Measurements from ENCODE around the gene TXNRD2.
A peak's percentile ranks its signal among the peaks of the same experiment; 100 is the strongest.

The TXNRD2 gene

GRCh38 chr22:19979712-19980493 is 38.3 kb upstream of the TXNRD2 start:
- DNase-seq: no peak

- no peak for DNase-seq
These were observed 37.1 kb upstream of the TXNRD2 start for GRCh38 chr22:19978748-19979147.

GRCh38 chr22:19977296-19978243 is 36.0 kb upstream of the TXNRD2 start:
- DNase-seq: no peak

GRCh38 chr22:19976671-19977070 is 35.1 kb upstream of the TXNRD2 start:
- no peak for DNase-seq

GRCh38 chr22:19975707-19976035 is 34.1 kb upstream of the TXNRD2 start:
- no peak for DNase-seq

GRCh38 chr22:19974935-19975706 is 33.5 kb upstream of the TXNRD2 start:
- peak; percentile 56 for DNase-seq

GRCh38 chr22:19974268-19974861 is 32.7 kb upstream of the TXNRD2 start:
- DNase-seq: peak; percentile 91

GRCh38 chr22:19973551-19974267 is 32.1 kb upstream of the TXNRD2 start:
- DNase-seq: no peak

- DNase-seq: no peak
These were observed 31.3 kb upstream of the TXNRD2 start for GRCh38 chr22:19972652-19973550.

- no peak for DNase-seq
These were observed 30.6 kb upstream of the TXNRD2 start for GRCh38 chr22:19972251-19972650.

- no peak for DNase-seq
These were observed 29.9 kb upstream of the TXNRD2 start for GRCh38 chr22:19971276-19972124.

- no peak for DNase-seq
These were observed 29.1 kb upstream of the TXNRD2 start for GRCh38 chr22:19970479-19971275.

- DNase-seq: no peak
These were observed 28.4 kb upstream of the TXNRD2 start for GRCh38 chr22:19970031-19970478.

- no peak for DNase-seq
These were observed 27.7 kb upstream of the TXNRD2 start for GRCh38 chr22:19969141-19969928.

GRCh38 chr22:19968450-19968891 is 26.9 kb upstream of the TXNRD2 start:
- DNase-seq: no peak

- DNase-seq: no peak
These were observed 26.3 kb upstream of the TXNRD2 start for GRCh38 chr22:19967850-19968449.

- no peak for DNase-seq
These were observed 25.5 kb upstream of the TXNRD2 start for GRCh38 chr22:19966908-19967750.

Measured in DMS153 (cell line).